GM19023 (cell line): ENCODE data around the gene SLC6A7.

Source experiments
- ATAC-seq: cut with Tn5 transposase; IDR thresholded peaks from one replicate; pipeline ENCODE4 v1.9.1; 2021; ENCODE audit warnings: mild to moderate bottlenecking, moderate library complexity; ENCODE audit not compliant: unreplicated experiment

The SLC6A7 gene

GRCh38 chr5:150189728-150190502, at the start of gene SLC6A7:
Gene SLC6A7 (plus strand): TSS chr5:150190062. CDS start chr5:150190328, 266 bp downstream.
- no peak for ATAC-seq

GRCh38 chr5:150140830-150141229, 49.0 kb upstream of the SLC6A7 start:
- no peak for ATAC-seq

GRCh38 chr5:150141544-150142184, 48.2 kb upstream of the SLC6A7 start:
- ATAC-seq: no peak

- ATAC-seq: no peak
Observed at GRCh38 chr5:150142185-150142958, 47.5 kb upstream of the SLC6A7 start.

GRCh38 chr5:150142959-150143349, 46.9 kb upstream of the SLC6A7 start:
- no peak for ATAC-seq

- no peak for ATAC-seq
Observed at GRCh38 chr5:150143350-150144245, 46.3 kb upstream of the SLC6A7 start.

- ATAC-seq: no peak
Observed at GRCh38 chr5:150144246-150144801, 45.5 kb upstream of the SLC6A7 start.

- ATAC-seq: no peak
Observed at GRCh38 chr5:150144879-150145278, 45.0 kb upstream of the SLC6A7 start.

- no peak for ATAC-seq
Observed at GRCh38 chr5:150146235-150146634, 43.6 kb upstream of the SLC6A7 start.

GRCh38 chr5:150146862-150147601, 42.8 kb upstream of the SLC6A7 start:
- ATAC-seq: no peak

- no peak for ATAC-seq
Observed at GRCh38 chr5:150147670-150148069, 42.2 kb upstream of the SLC6A7 start.

- no peak for ATAC-seq
Observed at GRCh38 chr5:150148117-150148927, 41.5 kb upstream of the SLC6A7 start.

GRCh38 chr5:150149618-150150017, 40.2 kb upstream of the SLC6A7 start:
- ATAC-seq: no peak

- no peak for ATAC-seq
Observed at GRCh38 chr5:150152636-150153462, 37.0 kb upstream of the SLC6A7 start.

- no peak for ATAC-seq
Observed at GRCh38 chr5:150153483-150153882, 36.4 kb upstream of the SLC6A7 start.

GRCh38 chr5:150153957-150154617, 35.8 kb upstream of the SLC6A7 start:
- no peak for ATAC-seq

GRCh38 chr5:150154618-150155128, 35.2 kb upstream of the SLC6A7 start:
- no peak for ATAC-seq
